ENCODE data around the gene MYH10.
A peak's percentile ranks its signal among the peaks of the same experiment; 100 is the strongest.

The MYH10 gene

DNA sequence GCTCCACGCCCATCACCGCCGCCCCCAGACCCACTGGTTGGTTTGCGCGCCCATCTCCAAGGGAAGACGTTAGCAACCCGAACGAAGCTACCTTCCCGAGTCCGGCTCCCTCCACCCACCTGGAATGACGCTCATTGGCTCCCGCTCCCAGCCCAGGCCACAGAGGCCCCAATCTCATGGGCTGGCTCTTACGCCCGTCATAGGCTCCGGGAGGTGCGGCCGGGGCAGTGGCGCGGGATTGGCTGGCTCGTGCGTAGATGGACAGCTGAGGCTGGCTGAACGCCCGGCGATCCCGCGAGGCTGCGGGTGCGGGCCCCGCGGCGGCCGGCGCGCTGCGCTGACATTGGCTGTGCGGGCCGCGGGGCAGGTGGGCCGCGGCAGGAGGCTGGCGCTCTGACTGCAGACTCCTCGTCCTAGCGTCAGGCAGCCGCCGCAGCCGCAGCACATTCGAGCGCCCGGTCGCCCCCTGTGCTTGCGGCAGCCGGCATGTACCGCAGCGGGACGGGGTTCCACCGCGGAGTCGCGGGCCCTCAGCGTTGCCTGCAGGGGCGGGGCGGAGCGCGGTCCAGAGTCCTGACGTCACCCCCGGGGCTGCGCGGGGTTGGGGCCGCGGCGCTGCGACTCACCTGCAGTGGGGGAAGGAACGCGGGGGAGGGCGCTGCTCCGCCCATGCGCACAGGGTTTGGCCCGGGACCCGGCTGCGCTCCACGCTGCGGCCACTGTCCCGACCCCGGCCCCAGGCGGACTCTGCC is 453 bp upstream of the MYH10 start (continued):
- TF ChIP-seq, protein P1, sequence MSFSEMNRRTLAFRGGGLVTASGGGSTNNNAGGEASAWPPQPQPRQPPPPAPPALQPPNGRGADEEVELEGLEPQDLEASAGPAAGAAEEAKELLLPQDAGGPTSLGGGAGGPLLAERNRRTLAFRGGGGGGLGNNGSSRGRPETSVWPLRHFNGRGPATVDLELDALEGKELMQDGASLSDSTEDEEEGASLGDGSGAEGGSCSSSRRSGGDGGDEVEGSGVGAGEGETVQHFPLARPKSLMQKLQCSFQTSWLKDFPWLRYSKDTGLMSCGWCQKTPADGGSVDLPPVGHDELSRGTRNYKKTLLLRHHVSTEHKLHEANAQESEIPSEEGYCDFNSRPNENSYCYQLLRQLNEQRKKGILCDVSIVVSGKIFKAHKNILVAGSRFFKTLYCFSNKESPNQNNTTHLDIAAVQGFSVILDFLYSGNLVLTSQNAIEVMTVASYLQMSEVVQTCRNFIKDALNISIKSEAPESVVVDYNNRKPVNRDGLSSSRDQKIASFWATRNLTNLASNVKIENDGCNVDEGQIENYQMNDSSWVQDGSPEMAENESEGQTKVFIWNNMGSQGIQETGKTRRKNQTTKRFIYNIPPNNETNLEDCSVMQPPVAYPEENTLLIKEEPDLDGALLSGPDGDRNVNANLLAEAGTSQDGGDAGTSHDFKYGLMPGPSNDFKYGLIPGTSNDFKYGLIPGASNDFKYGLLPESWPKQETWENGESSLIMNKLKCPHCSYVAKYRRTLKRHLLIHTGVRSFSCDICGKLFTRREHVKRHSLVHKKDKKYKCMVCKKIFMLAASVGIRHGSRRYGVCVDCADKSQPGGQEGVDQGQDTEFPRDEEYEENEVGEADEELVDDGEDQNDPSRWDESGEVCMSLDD (tag by site-specific recombination; IDR thresholded peaks at IDR 0.05) = no peak
- TF ChIP-seq ZNF426 (tag by site-specific recombination; IDR thresholded peaks at IDR 0.05) (no peak), FEZF1 (tag by site-specific recombination; IDR thresholded peaks at IDR 0.05) (no peak), ZNF654 (tag by site-specific recombination; IDR thresholded peaks at IDR 0.05; ENCODE audit: low read depth) (no peak), BCL11B (tag by site-specific recombination; IDR thresholded peaks at IDR 0.05; ENCODE audit: low read depth) (peak; percentile 83; the same call in 1 of the 2 replicates), ZNF76 (tag by site-specific recombination; IDR thresholded peaks at IDR 0.05; ENCODE audit: borderline replicate concordance, low read depth) (peak; percentile 74; the same call in 1 of the 2 replicates), HOXC10 (CRISPR knock-in tag; IDR thresholded peaks at IDR 0.05) (no peak), ZNF776 (tag by site-specific recombination; IDR thresholded peaks at IDR 0.05; ENCODE audit: borderline replicate concordance) (no peak), ZNF792 (tag by site-specific recombination; IDR thresholded peaks at IDR 0.05) (no peak)
- TF ChIP-seq, protein P2, sequence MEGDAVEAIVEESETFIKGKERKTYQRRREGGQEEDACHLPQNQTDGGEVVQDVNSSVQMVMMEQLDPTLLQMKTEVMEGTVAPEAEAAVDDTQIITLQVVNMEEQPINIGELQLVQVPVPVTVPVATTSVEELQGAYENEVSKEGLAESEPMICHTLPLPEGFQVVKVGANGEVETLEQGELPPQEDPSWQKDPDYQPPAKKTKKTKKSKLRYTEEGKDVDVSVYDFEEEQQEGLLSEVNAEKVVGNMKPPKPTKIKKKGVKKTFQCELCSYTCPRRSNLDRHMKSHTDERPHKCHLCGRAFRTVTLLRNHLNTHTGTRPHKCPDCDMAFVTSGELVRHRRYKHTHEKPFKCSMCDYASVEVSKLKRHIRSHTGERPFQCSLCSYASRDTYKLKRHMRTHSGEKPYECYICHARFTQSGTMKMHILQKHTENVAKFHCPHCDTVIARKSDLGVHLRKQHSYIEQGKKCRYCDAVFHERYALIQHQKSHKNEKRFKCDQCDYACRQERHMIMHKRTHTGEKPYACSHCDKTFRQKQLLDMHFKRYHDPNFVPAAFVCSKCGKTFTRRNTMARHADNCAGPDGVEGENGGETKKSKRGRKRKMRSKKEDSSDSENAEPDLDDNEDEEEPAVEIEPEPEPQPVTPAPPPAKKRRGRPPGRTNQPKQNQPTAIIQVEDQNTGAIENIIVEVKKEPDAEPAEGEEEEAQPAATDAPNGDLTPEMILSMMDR (tag by site-specific recombination; IDR thresholded peaks at IDR 0.05) = peak; percentile 98
- TF ChIP-seq, protein P3, sequence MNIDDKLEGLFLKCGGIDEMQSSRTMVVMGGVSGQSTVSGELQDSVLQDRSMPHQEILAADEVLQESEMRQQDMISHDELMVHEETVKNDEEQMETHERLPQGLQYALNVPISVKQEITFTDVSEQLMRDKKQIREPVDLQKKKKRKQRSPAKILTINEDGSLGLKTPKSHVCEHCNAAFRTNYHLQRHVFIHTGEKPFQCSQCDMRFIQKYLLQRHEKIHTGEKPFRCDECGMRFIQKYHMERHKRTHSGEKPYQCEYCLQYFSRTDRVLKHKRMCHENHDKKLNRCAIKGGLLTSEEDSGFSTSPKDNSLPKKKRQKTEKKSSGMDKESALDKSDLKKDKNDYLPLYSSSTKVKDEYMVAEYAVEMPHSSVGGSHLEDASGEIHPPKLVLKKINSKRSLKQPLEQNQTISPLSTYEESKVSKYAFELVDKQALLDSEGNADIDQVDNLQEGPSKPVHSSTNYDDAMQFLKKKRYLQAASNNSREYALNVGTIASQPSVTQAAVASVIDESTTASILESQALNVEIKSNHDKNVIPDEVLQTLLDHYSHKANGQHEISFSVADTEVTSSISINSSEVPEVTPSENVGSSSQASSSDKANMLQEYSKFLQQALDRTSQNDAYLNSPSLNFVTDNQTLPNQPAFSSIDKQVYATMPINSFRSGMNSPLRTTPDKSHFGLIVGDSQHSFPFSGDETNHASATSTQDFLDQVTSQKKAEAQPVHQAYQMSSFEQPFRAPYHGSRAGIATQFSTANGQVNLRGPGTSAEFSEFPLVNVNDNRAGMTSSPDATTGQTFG (tag by site-specific recombination; IDR thresholded peaks at IDR 0.05; ENCODE audit: borderline replicate concordance) = no peak; the same call in 1 of the 2 replicates

DNA sequence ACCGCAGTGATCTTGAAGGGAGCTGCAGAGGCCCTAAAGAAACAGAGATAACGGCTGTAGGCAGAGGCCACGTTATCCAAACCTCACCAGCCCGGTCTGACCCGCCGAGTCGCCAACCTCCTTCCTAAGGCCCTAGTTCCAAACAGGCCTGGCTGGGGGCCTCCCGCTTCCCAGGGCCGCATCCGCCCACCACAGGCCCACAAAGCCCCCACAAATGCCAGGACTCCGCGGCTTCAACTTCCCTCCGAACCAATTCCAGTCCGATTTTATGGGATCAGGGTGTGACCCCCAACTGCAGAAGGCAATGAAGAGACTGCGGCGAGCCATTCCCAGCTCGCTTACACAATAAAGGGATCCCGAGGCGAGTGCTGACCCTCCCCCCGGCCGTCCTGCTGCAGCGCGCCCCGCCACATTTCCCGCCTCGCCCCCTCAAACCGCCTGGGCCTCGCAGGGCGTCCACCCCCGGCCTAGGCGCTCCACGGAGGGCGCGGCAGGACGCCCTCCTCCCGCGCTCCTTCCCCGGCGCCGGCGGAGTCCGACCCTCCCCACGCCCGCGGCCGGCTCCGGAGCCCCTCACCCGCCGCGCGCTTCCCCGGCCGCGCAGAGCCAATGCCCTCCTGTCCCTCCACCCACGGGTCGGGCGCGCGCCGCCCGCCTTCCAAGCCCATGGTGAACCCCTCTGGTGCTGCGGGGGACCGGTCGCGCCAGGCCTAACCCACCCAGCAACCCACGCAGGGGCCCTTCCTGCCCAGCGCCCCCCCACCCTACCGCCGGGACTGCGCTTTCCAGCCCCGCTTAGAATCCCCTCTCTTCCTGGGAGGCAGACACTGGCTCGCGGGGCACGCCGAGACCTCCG is 926 bp downstream of the MYH10 start:
- Histone ChIP-seq H3K9me3 (ENCODE audit: control insufficient read depth, insufficient read depth, low read depth, low read length) (no peaks in the 10 kb centered on the region), H3K4me3 (ENCODE audit: low read depth, low read length) (peak overlapping the region; percentile 92), H3K27ac (ENCODE audit: extremely low read depth, low read depth, low read length) (peak overlapping the region; percentile 93), H3K4me1 (ENCODE audit: control insufficient read depth, insufficient read depth, low read length) (peaks cover 22% of the 10 kb centered on the region), H3K36me3 (ENCODE audit: control insufficient read depth in 2 of 2, insufficient read depth in 1 of 2, low read length in 2 of 2) (peaks cover 0 to 3% of the 10 kb centered on the region in 2 experiments; a peak in 1 of 3 replicates)
- CTCF ChIA-PET = interaction anchor here (1.7 kb wide), 1 partner anchor 55 kb away, joined by 6 read pairs; no protein-coding TSS in a partner anchor
- POLR2A ChIA-PET = interaction anchor here (0.6 to 2.9 kb wide), 6 partner anchors 12 to 193 kb away, joined by 3 to 18 read pairs (median 6); partner anchors contain the start of gene NDEL1
- TF ChIP-seq, protein P4, sequence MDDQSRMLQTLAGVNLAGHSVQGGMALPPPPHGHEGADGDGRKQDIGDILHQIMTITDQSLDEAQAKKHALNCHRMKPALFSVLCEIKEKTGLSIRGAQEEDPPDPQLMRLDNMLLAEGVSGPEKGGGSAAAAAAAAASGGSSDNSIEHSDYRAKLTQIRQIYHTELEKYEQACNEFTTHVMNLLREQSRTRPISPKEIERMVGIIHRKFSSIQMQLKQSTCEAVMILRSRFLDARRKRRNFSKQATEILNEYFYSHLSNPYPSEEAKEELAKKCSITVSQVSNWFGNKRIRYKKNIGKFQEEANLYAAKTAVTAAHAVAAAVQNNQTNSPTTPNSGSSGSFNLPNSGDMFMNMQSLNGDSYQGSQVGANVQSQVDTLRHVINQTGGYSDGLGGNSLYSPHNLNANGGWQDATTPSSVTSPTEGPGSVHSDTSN (CRISPR knock-in tag; IDR thresholded peaks at IDR 0.05) = 0 out of 2 replicates have a peak, but pooled peaks have one; percentile 56
- TF ChIP-seq ZNF629 (tag by site-specific recombination; IDR thresholded peaks at IDR 0.05) (0 out of 2 replicates have a peak, but pooled peaks have one; percentile 12), ZNF677 (tag by site-specific recombination; IDR thresholded peaks at IDR 0.05) (0 out of 2 replicates have a peak, but pooled peaks have one; percentile 30), SP2 (tag by site-specific recombination; IDR thresholded peaks at IDR 0.05) (peak; percentile 70), ZNF157 (tag by site-specific recombination; IDR thresholded peaks at IDR 0.05) (no peak), ZNF324 (tag by site-specific recombination; IDR thresholded peaks at IDR 0.05) (peak; percentile 64; the same call in 1 of the 2 replicates), WT1 (tag by site-specific recombination; IDR thresholded peaks at IDR 0.05) (no peak), SP3 (tag by site-specific recombination; IDR thresholded peaks at IDR 0.05) (peak; percentile 34), ZNF302 (tag by site-specific recombination; IDR thresholded peaks at IDR 0.05; ENCODE audit: low read depth) (no peak), ZNF768 (tag by site-specific recombination; IDR thresholded peaks at IDR 0.05) (no peak)
- TF ChIP-seq, protein P1 (tag by site-specific recombination; IDR thresholded peaks at IDR 0.05) = peak; percentile 74; the same call in 1 of the 2 replicates
